HG02642 (cell line): ENCODE results near the gene RALB.
A peak's percentile ranks its signal among the peaks of the same experiment; 100 is the strongest.
"Not testable (repeated sequence)": the region's sequence is repeated elsewhere in the genome, so short reads cannot be mapped to it uniquely, and the experiment has no call there.

Source experiments
- ATAC-seq: cut with Tn5 transposase; IDR thresholded peaks from one replicate; pipeline ENCODE4 v1.9.1; 2021; ENCODE audit warnings: mild to moderate bottlenecking; ENCODE audit not compliant: unreplicated experiment, poor library complexity

Gene RALB

DNA sequence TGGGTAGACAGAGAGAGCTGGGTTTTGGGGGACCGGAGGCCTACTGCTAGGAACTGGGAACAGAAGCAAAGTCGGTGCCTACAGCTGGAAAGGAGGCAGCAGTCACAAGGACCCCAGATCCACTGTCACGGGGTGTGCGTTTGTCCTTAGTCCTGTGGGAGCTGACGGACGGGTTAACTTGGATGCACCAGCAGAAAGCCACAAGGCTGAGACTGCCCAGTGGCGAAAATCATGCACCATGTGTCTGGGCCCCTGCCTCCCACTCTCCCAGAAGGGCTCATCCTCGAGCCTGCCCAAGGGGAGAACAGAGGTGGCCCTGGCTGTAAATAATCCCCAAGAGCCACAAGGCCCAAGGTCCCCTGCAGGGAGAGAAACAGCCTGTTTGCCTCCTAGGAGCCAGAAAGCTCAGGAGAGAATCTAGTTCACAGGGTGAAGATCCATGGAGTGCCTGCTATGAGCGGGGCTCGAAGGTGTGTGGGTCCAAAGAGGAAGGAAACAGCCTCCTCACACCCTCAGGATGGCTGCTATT lies 11.7 kb upstream of the RALB start:
- no peak for ATAC-seq

DNA sequence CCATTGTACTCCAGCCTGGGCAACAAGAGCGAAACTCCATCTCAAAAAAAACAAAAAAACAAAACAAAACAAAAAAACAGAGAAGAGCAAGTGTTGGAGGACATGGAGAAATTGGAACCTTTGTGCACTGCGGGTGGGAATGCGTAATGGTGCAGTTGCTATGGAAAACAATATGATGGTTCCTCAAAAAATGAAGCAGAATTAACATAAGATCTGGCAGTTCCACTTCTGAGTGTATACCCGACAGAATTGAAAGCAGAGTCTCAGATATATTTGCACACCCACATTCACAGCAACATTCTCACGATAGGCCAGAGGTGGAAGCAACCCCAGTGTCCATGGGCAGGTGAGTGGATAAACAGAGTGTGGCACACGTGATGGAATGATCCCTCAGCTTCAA lies 11.0 kb upstream of the RALB start:
- no peak for ATAC-seq

DNA sequence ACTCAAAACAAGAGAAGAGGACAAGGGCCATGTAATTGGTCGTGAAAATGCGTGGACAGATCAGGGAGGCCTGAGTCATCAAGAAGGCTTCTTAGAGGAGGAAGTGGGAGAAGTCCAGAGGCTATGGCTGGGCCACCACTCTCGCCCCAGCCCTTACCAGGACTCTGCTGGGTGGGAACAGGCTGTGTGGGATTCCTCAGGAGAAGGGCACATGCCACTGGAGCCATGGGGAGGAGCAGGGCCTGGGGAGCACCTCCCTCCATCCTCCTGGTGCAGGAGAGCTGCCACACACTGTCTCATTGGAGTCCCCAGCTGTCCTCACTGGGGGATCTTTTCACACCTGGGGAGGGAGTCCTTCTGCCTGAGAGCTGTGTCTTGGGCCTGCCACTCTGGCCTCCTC lies 9.4 kb upstream of the RALB start:
- ATAC-seq, result no peak

DNA sequence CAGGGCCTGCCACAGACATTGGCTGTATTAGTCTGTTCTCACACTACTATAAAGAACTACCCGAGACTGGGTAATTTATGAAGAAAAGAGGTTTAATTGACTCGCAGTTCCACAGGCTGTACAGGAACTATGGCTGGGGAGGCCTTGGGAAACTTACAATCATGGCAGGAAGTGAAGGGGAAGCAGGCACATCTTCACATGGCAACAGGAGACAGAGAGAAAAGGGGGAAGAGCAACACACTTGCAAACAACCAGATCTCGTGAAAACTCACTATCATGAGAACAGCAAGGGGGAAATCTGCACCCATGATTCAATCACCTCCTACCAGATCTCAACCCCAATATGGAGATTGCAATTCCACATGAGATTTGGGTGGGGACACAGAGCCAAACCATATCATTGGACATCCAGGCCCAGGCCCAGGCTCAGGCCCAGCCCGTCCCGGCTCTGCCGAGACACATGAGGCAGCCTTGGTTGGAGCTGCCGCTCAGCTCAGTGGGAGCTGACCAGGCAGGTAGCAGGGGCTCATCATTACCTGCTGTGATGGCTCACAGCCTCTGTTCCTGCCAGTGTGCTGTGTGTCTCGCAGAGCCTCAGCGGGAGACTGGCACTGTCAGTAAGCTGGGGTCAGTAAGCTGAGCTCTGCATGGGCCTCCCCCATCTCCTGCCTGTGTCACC lies 8.6 kb upstream of the RALB start:
- ATAC-seq, result no peak

DNA sequence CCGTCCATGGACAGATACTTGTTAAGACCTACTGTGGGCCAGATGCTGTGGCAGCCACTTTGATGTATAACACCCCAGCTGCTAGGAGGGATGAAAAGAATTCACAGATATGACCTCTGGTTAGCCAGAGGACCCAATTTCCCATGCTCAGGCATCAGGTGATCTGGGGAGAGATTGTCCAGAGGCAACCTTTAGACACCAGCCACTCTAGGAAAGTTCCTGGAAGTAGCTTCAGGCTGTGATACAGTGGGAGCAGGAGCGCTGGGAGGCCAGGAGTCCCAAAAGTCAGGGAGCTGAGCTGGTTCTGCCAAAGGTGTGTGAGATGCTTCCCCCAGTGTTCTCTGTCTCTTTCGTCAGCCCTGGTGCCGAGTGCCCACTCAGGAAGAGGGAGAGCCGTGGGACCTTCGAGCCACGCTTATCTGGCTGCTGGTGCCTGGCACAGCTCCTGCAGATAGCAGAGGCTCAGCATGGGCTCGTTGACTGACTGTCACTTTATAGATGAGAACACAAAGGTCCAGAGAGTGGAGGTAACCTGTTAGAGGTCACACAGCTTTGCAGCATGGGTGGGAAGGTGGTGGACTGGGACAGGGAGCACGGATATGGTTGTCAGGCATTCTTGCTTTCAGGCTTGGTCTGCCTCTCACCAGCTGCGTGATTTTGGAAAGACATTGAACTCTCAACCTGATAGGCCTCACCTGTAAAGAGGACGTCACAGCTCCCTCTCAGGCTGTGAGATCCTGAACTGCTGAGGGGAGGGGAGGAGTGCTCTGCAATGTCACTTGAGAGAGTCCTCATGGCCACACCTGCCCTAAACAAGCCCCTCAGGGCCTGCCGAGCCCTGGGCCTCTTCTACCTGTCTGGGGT lies 7.8 kb upstream of the RALB start:
- ATAC-seq, result no peak

DNA sequence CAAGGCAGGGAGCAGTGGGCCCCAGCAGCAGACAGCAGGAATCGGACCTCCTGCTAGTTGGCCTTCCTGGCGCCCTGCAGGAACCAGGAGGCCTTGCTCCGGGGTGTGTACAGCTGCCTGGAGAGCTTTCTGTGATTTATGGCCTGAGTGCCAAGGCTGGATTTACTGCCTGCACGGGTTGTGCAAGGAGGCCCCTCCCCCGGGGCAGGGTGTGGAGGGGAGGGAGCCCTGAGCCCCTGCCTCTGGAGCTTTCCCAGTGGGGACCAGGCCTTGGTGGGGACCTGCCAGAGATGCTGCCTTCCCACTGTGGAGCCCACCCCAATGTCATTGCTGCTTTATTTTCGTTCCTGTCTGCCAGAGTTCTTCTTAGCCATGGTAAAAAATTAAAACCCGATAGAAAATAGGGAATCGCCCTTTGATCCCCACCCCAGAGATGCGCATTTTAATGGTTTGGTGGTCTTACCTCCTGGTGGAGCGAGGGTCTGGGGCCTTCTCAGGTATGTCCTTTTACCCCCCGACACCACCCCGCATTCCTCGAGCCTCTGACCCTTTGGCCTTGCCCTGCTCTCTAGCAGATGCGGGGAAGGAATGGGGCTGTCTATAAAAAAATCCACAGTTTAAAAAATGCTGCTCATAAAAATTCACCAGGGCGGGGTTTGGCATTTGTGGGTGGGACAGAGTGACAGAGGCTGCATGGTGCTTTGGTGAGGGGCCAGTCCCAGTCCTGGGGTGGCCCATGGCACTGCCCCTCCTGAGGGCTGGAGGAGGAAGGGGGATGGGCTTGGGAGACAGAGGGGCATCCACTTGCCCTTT lies 6.9 kb upstream of the RALB start:
- ATAC-seq, result no peak

- ATAC-seq, result no peak
Measured at GRCh38 chr2:120246546-120247300, 5.9 kb upstream of the RALB start.

- no peak for ATAC-seq
Measured at GRCh38 chr2:120247851-120248250, 4.8 kb upstream of the RALB start.

DNA sequence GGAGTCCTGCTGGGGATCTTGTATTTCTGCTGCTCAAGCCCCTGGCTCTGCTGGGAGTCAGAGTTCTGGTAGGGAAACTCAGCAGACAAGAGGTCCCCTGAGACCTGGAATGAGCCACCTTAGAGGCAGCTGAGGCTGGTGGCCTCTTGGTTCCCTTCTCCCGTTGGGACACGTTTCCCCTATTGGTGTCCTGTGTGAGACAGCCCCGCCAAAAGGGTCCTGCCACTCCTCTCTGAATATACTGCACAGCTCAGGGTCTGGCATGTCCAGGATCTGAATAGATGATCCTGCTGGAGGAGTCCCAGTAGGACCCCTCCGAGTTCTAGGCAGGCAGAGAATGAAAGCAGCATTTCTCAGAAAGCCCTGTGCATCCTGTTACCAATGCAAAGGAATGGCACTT lies 2.0 kb upstream of the RALB start:
- ATAC-seq, result no peak

- ATAC-seq, result no peak
Measured at GRCh38 chr2:120251078-120251477, 1.6 kb upstream of the RALB start.

DNA sequence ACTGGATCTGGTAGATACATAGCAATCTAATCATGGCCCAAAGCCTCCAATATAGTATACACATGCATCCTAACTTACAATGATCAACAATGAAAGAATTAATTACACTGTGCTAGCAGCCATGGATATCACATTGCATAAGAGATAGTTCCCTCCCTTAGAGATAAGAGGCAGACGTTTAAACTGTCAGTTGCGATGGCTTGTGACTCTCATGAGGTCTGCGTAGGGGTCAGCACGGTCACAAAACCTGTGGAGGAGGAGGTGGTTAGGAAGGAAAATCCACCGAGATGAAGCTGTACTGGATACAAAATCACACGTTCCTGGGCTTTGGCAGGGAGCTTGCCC lies 800 bp upstream of the RALB start:
- ATAC-seq, result no peak

DNA sequence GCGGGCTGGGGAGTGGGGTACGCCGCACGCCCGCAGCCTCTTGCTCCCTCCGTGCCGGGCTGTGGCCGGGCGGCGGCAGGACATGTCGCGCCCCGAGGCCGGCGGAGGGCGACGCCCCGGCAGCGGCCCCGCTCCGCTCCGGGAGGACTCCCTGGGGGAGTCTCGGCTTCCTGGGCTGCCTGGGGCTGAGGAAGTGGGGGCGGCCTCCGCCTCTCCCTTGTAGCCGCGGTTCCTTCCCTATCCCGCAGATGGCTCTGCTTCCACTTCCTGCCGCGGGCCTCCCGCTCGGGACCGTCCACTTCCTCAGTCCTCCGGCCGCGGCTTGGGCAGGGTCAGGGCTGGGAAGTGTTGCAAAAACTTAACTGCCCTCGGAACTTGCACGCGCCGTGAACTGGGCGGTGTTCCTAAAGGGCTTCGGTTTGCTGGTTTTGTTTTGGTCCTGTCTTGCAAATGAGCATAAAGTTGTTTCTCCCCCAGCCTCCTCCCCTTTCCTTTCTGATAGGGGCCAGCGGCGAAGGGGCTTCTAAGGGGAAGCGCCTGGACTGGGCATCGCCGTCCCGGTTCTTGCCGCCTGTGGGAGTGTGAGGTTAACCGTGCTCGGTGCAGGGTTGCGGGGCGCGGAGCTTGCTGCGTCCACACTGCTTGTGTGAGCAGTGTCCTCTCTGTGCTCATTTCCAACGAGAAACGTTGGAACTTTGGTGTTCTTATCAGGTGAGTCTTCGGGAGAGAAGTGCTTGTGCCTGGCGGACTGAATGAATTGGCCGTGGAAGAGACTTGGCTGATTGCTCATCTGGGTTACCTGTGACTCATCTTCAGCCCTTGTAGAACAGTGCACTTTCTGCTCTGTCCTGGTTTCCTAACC lies 600 bp downstream of the RALB start:
- peak; percentile 32 for ATAC-seq

DNA sequence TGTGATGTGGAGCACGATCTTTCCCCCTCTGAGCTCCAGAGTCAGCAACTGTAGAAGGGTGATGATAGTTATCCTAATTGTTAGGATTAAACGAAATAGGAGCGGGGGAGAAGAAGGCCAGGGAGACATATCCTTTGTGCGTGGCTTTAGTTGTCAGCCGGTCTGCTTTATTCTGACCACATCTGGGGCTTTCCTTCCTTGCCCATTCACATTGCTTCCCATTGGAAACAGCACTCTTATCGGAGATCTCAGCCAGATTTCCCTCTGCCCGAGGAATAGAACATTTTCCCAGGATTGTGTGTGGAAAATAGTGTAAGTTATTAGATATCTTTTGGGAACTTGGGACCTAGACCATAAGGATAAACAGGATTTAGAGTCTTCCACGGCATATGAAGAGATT lies 1.5 kb downstream of the RALB start:
- ATAC-seq, result no peak

DNA sequence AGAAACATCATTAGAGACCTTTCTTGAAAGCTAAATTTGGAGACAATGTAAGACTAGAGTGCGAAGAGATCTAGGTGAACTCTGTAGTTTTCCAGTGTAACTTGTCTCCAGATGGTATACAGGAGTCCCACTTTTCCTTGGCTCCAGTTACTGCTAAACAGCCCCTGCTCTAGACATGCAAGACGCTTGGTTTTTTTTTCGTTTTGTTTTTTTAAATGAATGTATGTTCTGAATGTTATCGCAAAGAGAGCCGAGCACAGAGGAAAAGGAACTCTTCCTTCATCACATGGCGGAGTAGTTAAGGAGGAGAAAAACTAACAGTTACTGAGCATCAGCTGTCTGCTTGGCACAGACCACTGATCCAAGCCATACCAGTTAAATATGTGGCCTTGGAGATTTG lies 2.4 kb downstream of the RALB start:
- ATAC-seq, result no peak

DNA sequence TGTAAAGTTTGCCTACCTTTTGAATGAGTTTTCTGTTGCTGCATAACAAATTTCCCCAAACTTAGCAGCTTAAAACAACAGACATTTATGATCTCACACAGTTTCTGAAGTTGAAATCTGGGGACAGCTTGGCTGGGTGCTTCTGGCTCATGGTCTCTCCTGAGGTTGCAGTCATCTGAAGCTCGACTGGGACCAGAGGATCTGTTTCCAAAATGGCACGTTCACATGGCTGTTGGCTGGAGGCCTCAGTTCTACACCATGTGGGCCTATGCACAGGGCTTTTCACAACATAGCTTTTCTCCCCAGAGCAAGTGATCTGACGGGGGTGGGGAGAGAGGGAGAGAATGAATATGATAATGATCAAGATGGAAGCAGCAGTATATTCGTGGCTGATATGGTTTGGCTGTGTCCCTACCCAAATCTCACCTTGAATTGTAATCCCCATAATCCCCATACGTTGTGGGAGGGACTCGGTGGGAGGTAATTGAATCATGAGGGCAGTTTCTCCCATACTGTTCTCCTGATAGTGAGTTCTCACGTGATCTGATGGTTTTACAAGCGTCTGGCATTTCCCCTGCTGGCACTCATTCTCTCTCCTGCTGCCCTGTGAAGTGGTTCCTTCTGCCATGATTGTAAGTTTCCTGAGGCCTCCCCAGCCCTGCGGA lies 3.5 kb downstream of the RALB start:
- ATAC-seq, result no peak

DNA sequence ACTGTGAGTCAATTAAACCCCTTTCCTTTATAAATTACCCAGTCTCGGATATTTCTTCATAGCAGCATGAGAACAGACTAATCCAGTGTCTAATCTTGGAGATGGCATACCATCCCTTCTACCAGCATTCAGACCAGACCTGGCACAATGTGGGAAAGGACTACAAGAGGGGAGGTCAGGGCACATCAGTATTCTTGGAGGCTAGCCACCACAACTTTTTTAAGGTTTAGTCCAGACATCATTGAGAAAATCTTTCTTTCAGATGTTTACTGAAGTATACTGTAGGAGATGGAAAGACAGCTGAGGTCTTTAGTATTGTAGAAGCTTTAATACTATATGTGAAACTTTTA lies 4.0 kb downstream of the RALB start:
- no peak for ATAC-seq

DNA sequence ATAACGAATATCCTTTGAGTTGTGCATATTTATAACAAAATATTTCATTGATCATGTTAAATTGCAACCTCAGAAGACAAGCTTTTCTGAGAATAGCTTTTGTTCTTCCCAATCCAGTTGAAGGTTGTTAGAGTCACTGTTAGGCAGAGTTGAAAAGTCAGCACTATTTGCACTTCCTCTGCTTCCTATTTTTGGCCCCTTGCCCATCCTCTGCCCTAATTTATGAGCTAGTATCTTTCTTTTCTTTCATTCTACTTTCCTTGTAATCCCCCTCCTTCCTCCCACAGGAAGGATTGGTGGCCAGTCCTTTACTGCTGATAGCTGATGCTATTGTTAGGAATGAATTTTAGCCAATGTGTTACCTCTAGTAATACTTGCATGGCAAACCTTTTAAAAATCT lies 4.9 kb downstream of the RALB start:
- ATAC-seq, result no peak

DNA sequence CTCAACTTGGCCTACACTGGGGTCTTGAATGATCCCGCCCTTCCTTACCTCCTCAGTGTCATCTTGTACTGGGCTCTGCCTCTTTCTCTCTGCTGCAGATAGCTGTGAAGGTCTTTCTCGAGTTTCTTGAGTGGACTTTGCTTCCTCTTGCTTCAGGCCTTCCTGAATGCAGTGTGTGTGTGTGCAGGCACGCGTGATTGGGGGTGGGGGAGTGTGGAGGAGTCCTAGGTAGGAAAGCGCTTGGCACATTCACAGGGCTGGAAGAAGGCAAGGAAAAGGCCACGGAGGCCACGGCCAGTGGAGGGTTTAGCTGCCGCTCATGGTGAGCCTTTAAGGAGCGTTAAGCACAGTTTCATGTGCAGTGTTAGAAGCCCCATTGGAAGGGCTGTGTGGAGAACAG lies 5.5 kb downstream of the RALB start:
- ATAC-seq, result no peak

DNA sequence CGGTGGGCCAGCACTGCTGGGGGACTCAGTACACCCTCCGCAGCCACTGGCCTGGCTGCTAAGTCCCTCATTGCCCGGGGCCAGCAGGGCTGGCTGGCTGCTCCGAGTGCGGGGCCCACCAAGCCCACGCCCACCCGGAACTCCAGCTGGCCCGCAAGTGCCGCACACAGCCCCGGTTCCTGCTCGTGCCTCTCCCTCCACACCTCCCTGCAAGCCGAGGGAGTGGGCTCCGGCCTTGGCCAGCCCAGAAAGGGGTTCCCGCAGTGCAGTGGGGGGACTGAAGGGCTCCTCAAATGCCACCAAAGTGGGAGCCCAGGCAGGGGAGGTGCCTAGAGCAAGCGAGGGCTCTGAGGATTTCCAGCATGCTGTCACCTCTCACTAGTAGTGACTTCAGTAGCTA lies 7.3 kb downstream of the RALB start:
- ATAC-seq, result not testable (repeated sequence)
